Activated T-cell treated with anti-CD3 and anti-CD28 coated beads for 1 hour (primary cell): ENCODE data around the gene TMEM250.
"Not testable (repeated sequence)": the region's sequence is repeated elsewhere in the genome, so short reads cannot be mapped to it uniquely, and the experiment has no call there.

Experiments
- DNase-seq: peaks from one replicate; pipeline ENCODE4 v3.0.0-alpha.2; 2020; ENCODE audit warnings: low read depth

The TMEM250 gene

GRCh38 chr9:136118320-136119060, at the start of gene TMEM250:
Gene TMEM250 (minus strand): TSS chr9:136118875. CDS start chr9:136116900, 1,975 bp downstream.
- peak; percentile 95 for DNase-seq

GRCh38 chr9:136163248-136163850, 44.7 kb upstream of the TMEM250 start:
- no peak for DNase-seq

- no peak for DNase-seq
These were observed 42.4 kb upstream of the TMEM250 start for GRCh38 chr9:136160995-136161610.

- no peak for DNase-seq
These were observed 41.7 kb upstream of the TMEM250 start for GRCh38 chr9:136160381-136160841.

GRCh38 chr9:136159851-136160250, 41.2 kb upstream of the TMEM250 start:
- no peak for DNase-seq

GRCh38 chr9:136157477-136158265, 39.0 kb upstream of the TMEM250 start:
- DNase-seq: no peak

GRCh38 chr9:136156209-136157120, 37.8 kb upstream of the TMEM250 start:
- DNase-seq: no peak

GRCh38 chr9:136155576-136155975, 36.9 kb upstream of the TMEM250 start:
- DNase-seq: no peak

GRCh38 chr9:136154943-136155342, 36.3 kb upstream of the TMEM250 start:
- DNase-seq: no peak

- no peak for DNase-seq
These were observed 34.8 kb upstream of the TMEM250 start for GRCh38 chr9:136153381-136154065.

GRCh38 chr9:136152931-136153330, 34.3 kb upstream of the TMEM250 start:
- no peak for DNase-seq

GRCh38 chr9:136152543-136152866, 33.8 kb upstream of the TMEM250 start:
- no peak for DNase-seq

- no peak for DNase-seq
These were observed 33.3 kb upstream of the TMEM250 start for GRCh38 chr9:136151848-136152542.

- DNase-seq: no peak
These were observed 32.6 kb upstream of the TMEM250 start for GRCh38 chr9:136151214-136151804.

GRCh38 chr9:136150664-136151213, 32.1 kb upstream of the TMEM250 start:
- not testable (repeated sequence) for DNase-seq

GRCh38 chr9:136149853-136150252, 31.2 kb upstream of the TMEM250 start:
- no peak for DNase-seq

- DNase-seq: no peak
These were observed 30.7 kb upstream of the TMEM250 start for GRCh38 chr9:136149337-136149736.

GRCh38 chr9:136148766-136149165, 30.1 kb upstream of the TMEM250 start:
- DNase-seq: no peak
